ENCODE measurements around the gene IGF2BP1.
"Not testable (repeated sequence)": the region's sequence is repeated elsewhere in the genome, so short reads cannot be mapped to it uniquely, and the experiment has no call there.

IGF2BP1 gene

GRCh38 chr17:49063652-49064051, 66.5 kb downstream of the IGF2BP1 start:
- DNase-seq = no peak

DNA sequence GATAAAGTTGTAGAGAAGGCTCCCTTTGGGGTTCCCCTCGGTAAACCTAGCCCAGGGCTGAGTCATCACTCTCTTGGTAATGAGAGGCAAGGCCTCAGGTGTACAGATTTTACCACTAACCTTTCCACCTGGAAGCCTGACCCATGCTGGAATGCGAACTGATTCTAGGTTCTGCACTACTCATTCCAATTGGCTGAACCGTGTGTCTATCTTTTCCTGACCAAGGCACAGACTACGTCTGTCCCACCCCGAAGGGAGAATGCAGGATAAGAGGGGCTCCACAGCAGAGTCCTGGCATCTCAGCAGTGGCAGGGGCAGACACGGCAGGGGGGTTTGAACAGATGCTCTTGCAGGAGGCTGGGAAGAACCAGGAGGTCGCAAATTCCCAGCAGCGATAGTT, 70.0 kb downstream of the IGF2BP1 start:
- no peak for DNase-seq

GRCh38 chr17:49069585-49070273, 72.5 kb downstream of the IGF2BP1 start:
- no peak for DNase-seq

GRCh38 chr17:49071106-49071505, 73.9 kb downstream of the IGF2BP1 start:
- no peak for DNase-seq

GRCh38 chr17:49074851-49075540, 77.8 kb downstream of the IGF2BP1 start:
- DNase-seq = no peak

GRCh38 chr17:49076573-49077384, 79.6 kb downstream of the IGF2BP1 start:
- no peak for DNase-seq

GRCh38 chr17:49078248-49078647, 81.1 kb downstream of the IGF2BP1 start:
- DNase-seq = no peak

DNA sequence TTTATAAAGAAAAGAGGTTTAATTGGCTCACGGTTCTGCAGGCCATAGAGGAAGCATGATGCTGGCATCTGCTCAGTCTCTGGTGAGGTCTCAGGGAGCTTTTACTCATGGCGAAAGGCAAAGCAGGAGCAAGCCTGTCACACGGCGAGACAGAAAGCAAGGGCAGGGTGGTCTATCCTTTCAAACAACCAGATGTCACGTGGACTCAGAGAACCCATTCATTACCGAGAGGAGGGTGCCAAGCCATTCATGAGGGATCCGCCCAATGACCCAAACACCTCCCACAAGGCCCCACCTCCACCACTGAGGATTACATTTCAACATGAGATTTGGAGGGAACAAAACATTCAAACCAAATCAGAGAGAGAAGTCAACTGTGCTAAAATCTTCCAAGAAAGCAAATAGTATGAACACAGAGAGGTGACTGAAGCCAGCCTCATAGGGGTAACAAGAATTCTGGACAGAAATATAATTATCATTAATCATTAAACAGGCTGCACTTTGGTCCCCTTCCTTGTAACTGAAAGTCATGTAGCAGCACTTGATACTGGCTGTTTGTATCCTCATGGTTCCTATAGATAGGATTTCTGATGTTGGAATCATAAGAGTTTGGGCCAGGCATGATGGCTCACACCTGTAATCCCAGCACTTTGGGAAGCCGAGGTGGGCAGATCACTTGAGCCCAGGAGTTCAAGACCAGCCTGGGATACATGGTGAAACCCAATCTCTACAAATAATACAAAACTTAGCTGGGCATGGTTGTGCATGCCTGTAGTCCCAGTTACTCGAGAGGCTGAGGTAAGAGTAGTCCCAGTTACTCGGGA, 82.9 kb downstream of the IGF2BP1 start:
- no peak for DNase-seq

DNA sequence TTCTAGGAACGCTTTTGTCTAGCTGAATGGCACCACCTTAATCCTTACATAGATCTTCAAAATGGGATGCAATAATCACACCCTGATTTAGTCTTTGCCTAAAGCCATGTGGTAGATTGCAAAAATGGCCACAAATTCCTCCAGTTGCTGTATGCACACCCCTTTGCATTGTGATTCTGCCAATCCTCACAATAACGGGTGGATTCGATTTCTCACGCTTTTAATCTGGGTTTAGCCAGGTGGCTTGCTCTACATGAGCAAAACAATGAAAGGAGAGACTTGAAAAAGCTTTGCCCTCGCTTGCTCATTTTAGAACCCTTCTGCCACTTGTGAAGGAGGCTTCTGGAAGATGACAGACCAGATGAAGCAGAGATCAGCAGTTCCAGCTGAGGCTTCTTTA, 85.0 kb downstream of the IGF2BP1 start:
- no peak for DNase-seq

- not testable (repeated sequence) for DNase-seq
These were observed 87.9 kb downstream of the IGF2BP1 start for GRCh38 chr17:49085046-49085445.

DNA sequence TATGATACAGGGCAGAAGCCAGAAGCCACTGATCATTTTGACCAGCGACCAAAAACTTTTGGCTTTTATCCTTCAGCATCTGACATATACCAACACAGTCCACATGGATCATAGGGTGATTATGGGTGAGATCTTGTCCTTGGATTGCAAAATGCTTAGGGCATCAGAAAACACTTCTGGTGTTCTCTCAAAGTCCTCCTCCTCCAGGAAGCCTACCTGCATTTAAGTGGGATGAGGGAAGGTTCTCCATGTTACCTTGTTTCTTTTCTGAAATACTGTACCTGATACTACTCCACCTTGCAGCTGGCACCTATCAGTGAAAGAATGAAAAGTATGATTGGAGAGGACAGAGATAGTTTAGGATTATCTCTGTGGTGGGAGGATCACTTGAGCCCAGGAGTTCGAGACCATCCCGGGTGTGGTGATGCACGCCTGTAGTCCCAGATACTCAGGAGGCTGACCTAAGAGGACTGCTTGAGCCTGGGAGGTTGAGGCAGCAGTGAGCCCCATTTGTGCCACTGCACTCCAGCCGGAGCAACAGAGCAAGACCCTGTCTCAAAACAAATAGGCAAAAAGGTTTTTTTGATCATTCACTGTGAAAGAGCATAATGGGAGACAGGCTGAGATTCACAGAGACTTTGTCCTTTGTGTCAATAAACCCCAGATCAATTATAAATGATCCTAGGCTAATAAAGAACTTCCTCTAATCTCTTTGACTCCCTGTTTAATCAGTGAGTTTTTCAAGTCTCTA, 88.6 kb downstream of the IGF2BP1 start:
- DNase-seq = no peak

DNA sequence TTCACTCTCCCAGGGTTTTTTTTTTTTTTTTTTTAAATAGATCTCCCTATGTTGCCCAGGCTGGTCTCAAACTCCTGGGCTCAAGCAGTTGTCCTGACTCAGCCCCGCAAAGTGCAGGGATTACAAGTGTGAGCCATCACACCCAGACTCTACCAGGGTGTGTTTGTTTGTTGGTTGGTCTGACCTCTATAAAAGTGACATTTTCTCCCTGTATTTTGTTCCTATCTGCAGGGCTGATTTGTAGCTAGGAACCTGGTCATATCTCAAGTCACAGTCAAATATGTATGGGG, 89.1 kb downstream of the IGF2BP1 start:
- no peak for DNase-seq

GRCh38 chr17:49086649-49087048, 89.5 kb downstream of the IGF2BP1 start:
- DNase-seq = no peak

GRCh38 chr17:49089094-49089493, 91.9 kb downstream of the IGF2BP1 start:
- DNase-seq = no peak

- no peak for DNase-seq
These were observed 93.9 kb downstream of the IGF2BP1 start for GRCh38 chr17:49090878-49091594.

DNA sequence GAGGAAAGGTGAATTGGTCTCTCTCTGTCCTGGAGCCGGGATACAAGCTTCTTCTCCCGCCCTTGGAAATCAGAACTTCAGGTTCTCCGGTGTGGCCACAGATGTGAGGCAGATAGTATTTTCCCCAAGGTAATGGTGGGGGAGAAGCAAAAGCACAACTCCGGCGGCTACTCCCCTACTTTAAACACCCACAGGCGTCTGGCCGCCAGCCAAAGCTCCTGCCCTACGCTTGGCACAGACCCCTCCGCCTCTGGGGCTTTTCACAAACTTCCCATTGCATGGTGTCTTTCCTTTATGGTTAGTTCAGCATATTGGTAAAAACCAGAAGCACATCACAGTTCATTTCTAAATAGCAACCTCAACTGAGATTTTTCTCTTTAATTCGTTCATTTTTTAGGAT, 95.9 kb downstream of the IGF2BP1 start:
- no peak for DNase-seq

GRCh38 chr17:49100601-49101000, 103.4 kb downstream of the IGF2BP1 start:
- DNase-seq = no peak

DNA sequence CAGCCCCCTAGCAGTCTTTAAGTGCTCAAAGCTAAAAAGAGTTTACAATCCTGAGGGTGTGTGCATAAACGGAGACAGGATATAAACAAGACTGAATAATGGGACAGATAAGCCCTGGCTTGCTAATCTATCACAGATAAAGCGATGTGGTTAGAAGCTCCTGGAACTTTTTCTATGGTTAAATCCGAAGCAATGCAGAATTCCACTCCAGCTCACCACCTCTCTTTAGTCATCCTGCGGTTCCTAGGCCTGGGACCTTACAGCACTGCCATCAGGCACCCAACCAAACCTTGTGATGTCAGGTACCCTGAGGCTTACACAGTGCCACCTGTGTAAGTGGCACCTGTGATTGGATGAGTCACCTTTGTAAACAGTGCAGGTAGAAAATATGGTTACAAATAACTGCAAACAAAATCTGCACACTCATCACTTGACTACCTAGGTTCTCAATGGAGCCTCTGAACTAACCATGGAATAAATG, 103.9 kb downstream of the IGF2BP1 start:
- DNase-seq = no peak

GRCh38 chr17:49103360-49103759, 106.2 kb downstream of the IGF2BP1 start:
- DNase-seq = not testable (repeated sequence)

DNA sequence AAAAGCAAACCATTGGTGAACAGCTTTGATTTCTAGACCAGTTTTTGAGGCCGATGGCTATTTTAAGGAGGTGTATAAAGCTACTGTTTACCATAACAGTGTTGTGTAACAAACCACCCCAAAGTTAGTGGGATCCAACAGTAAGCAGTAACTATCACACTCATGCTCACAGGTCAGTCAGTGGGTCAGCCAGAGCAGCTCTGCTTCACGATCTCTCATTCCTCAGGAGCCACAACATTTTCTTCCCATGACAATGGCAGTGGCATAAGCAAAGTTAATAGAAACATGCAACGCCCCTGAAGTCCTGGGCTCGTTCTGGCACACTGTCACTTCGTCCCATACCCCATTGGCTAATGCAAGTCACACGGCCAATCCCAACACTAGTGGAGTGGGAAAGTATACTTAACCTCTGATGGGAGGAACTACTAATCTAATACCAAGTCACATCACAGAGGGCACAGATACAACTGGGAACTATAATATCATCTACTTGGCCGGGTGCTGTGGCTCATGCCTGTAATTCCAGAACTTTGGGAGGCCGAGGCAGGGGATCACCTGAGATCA, 107.4 kb downstream of the IGF2BP1 start:
- no peak for DNase-seq

All from inflammatory macrophage treated with lipopolysaccharide for 4 hours (primary cell).